ENCODE measurements around the gene SRGAP3. TPM values are rescaled to one million over a fixed set of nuclear protein-coding genes. Genes with fewer than 3 reads are reported as not detected.

The SRGAP3 gene
- total RNA-seq, 1 experiment from 2014 or later: 0.69 TPM

DNA sequence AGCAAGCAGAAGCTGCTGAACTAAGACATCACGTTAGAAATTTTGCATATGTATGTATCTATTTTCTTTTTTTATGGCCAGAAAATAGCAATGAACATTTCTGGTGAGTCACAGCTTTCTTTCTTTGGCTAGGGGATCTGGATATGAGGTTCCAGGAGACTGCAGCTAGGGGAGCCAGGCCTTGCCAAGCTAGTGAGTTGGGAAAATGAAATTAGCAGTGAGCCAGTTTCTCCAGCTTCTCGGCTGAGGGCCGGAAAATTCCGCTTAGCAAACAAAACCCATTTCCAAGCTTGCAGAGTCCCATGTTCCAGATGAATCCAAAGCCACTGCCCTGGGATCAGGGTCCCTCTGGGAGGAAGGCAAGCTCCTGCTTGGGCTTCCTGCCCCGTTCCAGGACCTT lies 137.6 kb downstream of the SRGAP3 start:
- POLR2A ChIA-PET (ENCODE audit: low non-redundant PET): no interaction called here
- no TSS peak for BruUV-seq (replicated peaks)
- DNase-seq (ENCODE audit: low spot score): no peak

DNA sequence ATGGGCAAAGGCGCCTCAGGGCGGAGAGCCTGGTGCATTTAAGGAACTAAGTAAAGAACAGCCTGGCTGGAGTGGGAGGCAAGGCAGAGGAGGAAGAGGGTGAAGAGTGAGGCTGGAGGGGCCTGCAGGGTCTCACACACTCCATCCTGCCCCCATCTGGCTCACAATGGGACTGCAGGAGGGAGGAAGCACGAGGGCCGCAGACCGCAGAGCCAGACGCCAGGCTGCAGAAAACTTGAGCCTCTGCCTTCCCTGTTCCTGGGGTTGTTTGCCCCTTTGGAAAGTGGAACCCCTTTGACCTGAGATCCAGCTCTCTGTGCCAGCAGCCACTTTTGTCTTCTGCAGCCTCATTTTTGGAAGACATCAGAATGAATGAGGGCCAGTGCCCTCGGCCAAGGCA lies 138.0 kb downstream of the SRGAP3 start:
- CTCF ChIA-PET: interaction anchor here (0.9 kb wide), 1 partner anchor 123 kb away, joined by 3 read pairs; no protein-coding TSS in a partner anchor
- Histone ChIP-seq H3K9me3 (ENCODE audit: low read depth, low read length, poor library complexity, severe bottlenecking) (no peaks in the 10 kb centered on the region), H3K27ac (ENCODE audit: low read depth, low read length, poor library complexity, severe bottlenecking) (no peak overlapping the region), H3K27me3 (replicated peaks; ENCODE audit: insufficient read depth, low read depth, low read length, poor library complexity) (no peaks in the 10 kb centered on the region), H3K36me3 (ENCODE audit: insufficient read depth, low read length, poor library complexity, severe bottlenecking) (no peaks in the 10 kb centered on the region), H3K4me3 (ENCODE audit: low read depth, low read length, poor library complexity, severe bottlenecking) (no peak overlapping the region), H3K4me1 (ENCODE audit: insufficient read depth, low read length, poor library complexity, severe bottlenecking) (no peaks in the 10 kb centered on the region)
- DNase-seq (ENCODE audit: low spot score): no peak
- POLR2A ChIA-PET (ENCODE audit: low non-redundant PET): no interaction called here
- no TSS peak for BruUV-seq (replicated peaks)
- intact Hi-C loops (cut with micrococcal nuclease; ENCODE audit: unreplicated experiment): no loop called here
- TF ChIP-seq, protein P1, sequence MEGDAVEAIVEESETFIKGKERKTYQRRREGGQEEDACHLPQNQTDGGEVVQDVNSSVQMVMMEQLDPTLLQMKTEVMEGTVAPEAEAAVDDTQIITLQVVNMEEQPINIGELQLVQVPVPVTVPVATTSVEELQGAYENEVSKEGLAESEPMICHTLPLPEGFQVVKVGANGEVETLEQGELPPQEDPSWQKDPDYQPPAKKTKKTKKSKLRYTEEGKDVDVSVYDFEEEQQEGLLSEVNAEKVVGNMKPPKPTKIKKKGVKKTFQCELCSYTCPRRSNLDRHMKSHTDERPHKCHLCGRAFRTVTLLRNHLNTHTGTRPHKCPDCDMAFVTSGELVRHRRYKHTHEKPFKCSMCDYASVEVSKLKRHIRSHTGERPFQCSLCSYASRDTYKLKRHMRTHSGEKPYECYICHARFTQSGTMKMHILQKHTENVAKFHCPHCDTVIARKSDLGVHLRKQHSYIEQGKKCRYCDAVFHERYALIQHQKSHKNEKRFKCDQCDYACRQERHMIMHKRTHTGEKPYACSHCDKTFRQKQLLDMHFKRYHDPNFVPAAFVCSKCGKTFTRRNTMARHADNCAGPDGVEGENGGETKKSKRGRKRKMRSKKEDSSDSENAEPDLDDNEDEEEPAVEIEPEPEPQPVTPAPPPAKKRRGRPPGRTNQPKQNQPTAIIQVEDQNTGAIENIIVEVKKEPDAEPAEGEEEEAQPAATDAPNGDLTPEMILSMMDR (conservative IDR thresholded peaks at IDR 0.05; ENCODE audit: low read depth, low read length): peak; percentile 25; the same call in 1 of the 2 replicates
- TF ChIP-seq EZH2 (IDR thresholded peaks at IDR 0.05; ENCODE audit: borderline replicate concordance, low read depth, low read length, poor library complexity, severe bottlenecking): no peak

More for the DNA sequence above, 137.6 kb downstream of the SRGAP3 start:
- intact Hi-C loops (cut with micrococcal nuclease; ENCODE audit: unreplicated experiment): no loop called here
- H3K36me3 ChIP-seq (ENCODE audit: insufficient read depth, low read length, poor library complexity, severe bottlenecking): no peaks in the 10 kb centered on the region
- TF ChIP-seq, protein P1 (conservative IDR thresholded peaks at IDR 0.05; ENCODE audit: low read depth, low read length): no peak
- TF ChIP-seq EZH2 (IDR thresholded peaks at IDR 0.05; ENCODE audit: borderline replicate concordance, low read depth, low read length, poor library complexity, severe bottlenecking): no peak
- no peak overlapping the region for H3K4me3 ChIP-seq (ENCODE audit: low read depth, low read length, poor library complexity, severe bottlenecking)
- H3K27ac ChIP-seq (ENCODE audit: low read depth, low read length, poor library complexity, severe bottlenecking): no peak overlapping the region
- H3K9me3 ChIP-seq (ENCODE audit: low read depth, low read length, poor library complexity, severe bottlenecking): no peaks in the 10 kb centered on the region
- H3K4me1 ChIP-seq (ENCODE audit: insufficient read depth, low read length, poor library complexity, severe bottlenecking): no peaks in the 10 kb centered on the region
- CTCF ChIA-PET: interaction anchor here (0.9 kb wide), 1 partner anchor 124 kb away, joined by 3 read pairs; no protein-coding TSS in a partner anchor
- H3K27me3 ChIP-seq (replicated peaks; ENCODE audit: insufficient read depth, low read depth, low read length, poor library complexity): no peaks in the 10 kb centered on the region

DNA sequence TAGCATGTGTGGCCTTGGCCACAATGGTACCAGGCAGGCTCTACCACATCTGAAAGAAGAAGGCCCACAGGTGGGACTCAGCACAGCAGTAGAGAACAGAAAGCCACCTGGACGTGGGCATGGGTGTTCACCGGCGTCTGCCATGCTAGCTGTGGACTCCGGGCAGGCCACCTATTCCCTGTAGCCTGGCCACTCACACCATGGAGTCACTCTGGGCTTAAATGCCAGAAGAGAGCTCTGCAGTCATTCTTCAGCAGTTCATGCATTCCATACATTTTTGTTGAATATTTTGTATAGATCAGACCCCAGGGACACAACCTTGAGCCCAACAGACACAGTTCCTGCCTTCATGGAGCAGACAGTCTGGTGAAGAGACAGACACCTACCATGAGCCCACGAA lies 138.6 kb downstream of the SRGAP3 start:
- Histone ChIP-seq H3K4me1 (ENCODE audit: insufficient read depth, low read length, poor library complexity, severe bottlenecking) (no peaks in the 10 kb centered on the region), H3K9me3 (ENCODE audit: low read depth, low read length, poor library complexity, severe bottlenecking) (no peaks in the 10 kb centered on the region), H3K27ac (ENCODE audit: low read depth, low read length, poor library complexity, severe bottlenecking) (no peak overlapping the region), H3K4me3 (ENCODE audit: low read depth, low read length, poor library complexity, severe bottlenecking) (no peak overlapping the region), H3K27me3 (replicated peaks; ENCODE audit: insufficient read depth, low read depth, low read length, poor library complexity) (no peaks in the 10 kb centered on the region), H3K36me3 (ENCODE audit: insufficient read depth, low read length, poor library complexity, severe bottlenecking) (no peaks in the 10 kb centered on the region)
- ChIA-PET POLR2A (ENCODE audit: low non-redundant PET) (no interaction called here), CTCF (no interaction called here)
- intact Hi-C loops (cut with micrococcal nuclease; ENCODE audit: unreplicated experiment): no loop called here
- DNase-seq (ENCODE audit: low spot score): no peak
- TF ChIP-seq, protein P1 (conservative IDR thresholded peaks at IDR 0.05; ENCODE audit: low read depth, low read length): no peak
- TF ChIP-seq EZH2 (IDR thresholded peaks at IDR 0.05; ENCODE audit: borderline replicate concordance, low read depth, low read length, poor library complexity, severe bottlenecking): no peak
- BruUV-seq (replicated peaks): no TSS peak

Measured in A673 (cell line).